H1 (cell line): Measurements from ENCODE around the gene METTL14. TPM values are rescaled to one million over a fixed set of nuclear protein-coding genes. Genes with fewer than 3 reads are reported as not detected.

Source experiments
- CTCF ChIA-PET: fragments of 300-600 bp; sonication (Branson Sonifier 250); formaldehyde crosslinking; loops from one replicate; lab custom pipeline; 2021; ENCODE audit not compliant: partially characterized antibody; lab: Charles Lee
- POLR2A ChIA-PET: fragments of 300-600 bp; sonication (Branson Sonifier 250); formaldehyde crosslinking; loops from one replicate; lab custom pipeline; 2021; ENCODE audit warnings: inconsistent platforms; ENCODE audit not compliant: partially characterized antibody; lab: Charles Lee
- DNase-seq, 2 experiments: peaks; one replicate each; pipeline versions ENCODE4 v3.0.0 to v3.0.0-alpha.2; 2010 to 2022; ENCODE audit warnings: low spot score in 2 of 2, low read depth in 1 of 2, mixed read lengths in 1 of 2
- FAIRE-seq: peaks from 2 replicates; lab custom pipeline; 2011; peaks lifted over from hg19 to GRCh38; lab: Jason Lieb, UNC
- H2AFZ ChIP-seq: 2 replicates; pipeline ENCODE4 v1.8.1; 2012; ENCODE audit warnings: low read length, inconsistent platforms
- H2AK5ac ChIP-seq: 2 replicates; pipeline ENCODE4 v1.6.1; 2013; ENCODE audit warnings: low read depth, low read length
- H2BK120ac ChIP-seq: replicated peaks from 2 replicates; pipeline ENCODE3; 2013; ENCODE audit warnings: low read depth, low read length, inconsistent platforms
- H2BK12ac ChIP-seq: 2 replicates; pipeline ENCODE4 v1.6.1; 2013; ENCODE audit warnings: low read depth, low read length
- H2BK15ac ChIP-seq: 2 replicates; pipeline ENCODE4 v1.6.1; 2013; ENCODE audit warnings: low read length
- H2BK20ac ChIP-seq: 2 replicates; pipeline ENCODE4 v1.6.1; 2013; ENCODE audit warnings: low read length
- H2BK5ac ChIP-seq: 2 replicates; pipeline ENCODE4 v1.6.1; 2013; ENCODE audit warnings: low read depth, low read length
- H3K14ac ChIP-seq: 2 replicates; pipeline ENCODE4 v1.6.1; 2013; ENCODE audit warnings: inconsistent platforms; ENCODE audit not compliant: insufficient read length
- H3K18ac ChIP-seq: 2 replicates; pipeline ENCODE4 v1.6.1; 2013; ENCODE audit warnings: low read length; ENCODE audit errors: extremely low read depth
- H3K23ac ChIP-seq: 2 replicates; pipeline ENCODE4 v1.6.1; 2013; ENCODE audit warnings: inconsistent platforms; ENCODE audit not compliant: insufficient read length
- H3K23me2 ChIP-seq: 2 replicates; pipeline ENCODE4 v1.6.1; 2013; ENCODE audit warnings: low read depth, low read length
- H3K27ac ChIP-seq: 2 replicates; pipeline ENCODE4 v1.6.1; 2011; ENCODE audit warnings: low read depth, low read length, inconsistent platforms
- H3K27me3 ChIP-seq, 4 experiments: replicated peaks in 1 of 4; 1 replicate in 1 of 4; 2 replicates in 3 of 4; pipeline versions ENCODE4 v1.6.1 to v1.8.1; 2011 to 2013; ENCODE audit warnings: low read length in 3 of 4, mild to moderate bottlenecking in 3 of 4, inconsistent platforms in 2 of 4, mixed read lengths in 2 of 4, moderate library complexity in 1 of 4; ENCODE audit not compliant: control insufficient read depth in 3 of 4, insufficient read depth in 3 of 4; ENCODE audit errors: extremely low read depth in 1 of 4
- H3K36me3 ChIP-seq, 4 experiments: 2 replicates each; pipeline versions ENCODE4 v1.6.1 to v1.8.1; 2011 to 2013; ENCODE audit warnings: mild to moderate bottlenecking in 4 of 4, low read length in 3 of 4, moderate library complexity in 2 of 4, control low read depth in 1 of 4, inconsistent platforms in 1 of 4; ENCODE audit not compliant: insufficient read depth in 4 of 4, control insufficient read depth in 2 of 4
- H3K4ac ChIP-seq: replicated peaks from 2 replicates; pipeline ENCODE3; 2013; ENCODE audit warnings: low read length, low read depth, mixed read lengths, inconsistent platforms; ENCODE audit not compliant: insufficient read length
- H3K4me1 ChIP-seq, 4 experiments: replicated peaks in 1 of 4; 1 replicate in 1 of 4; 2 replicates in 3 of 4; pipeline versions ENCODE4 v1.6.1 to v1.8.1; 2011 to 2013; ENCODE audit warnings: low read length in 3 of 4, inconsistent platforms in 2 of 4, mixed read lengths in 1 of 4; ENCODE audit not compliant: insufficient read depth in 4 of 4, control insufficient read depth in 3 of 4
- H3K4me2 ChIP-seq, 2 experiments: 2 replicates each; pipeline versions ENCODE4 v1.6.1 to v1.8.1; 2011 to 2013; ENCODE audit warnings: low read depth in 2 of 2, low read length in 2 of 2, control low read depth in 1 of 2, inconsistent platforms in 1 of 2, mild to moderate bottlenecking in 1 of 2; ENCODE audit not compliant: insufficient read depth in 1 of 2
- H3K4me3 ChIP-seq, 4 experiments: fragments of 200-600, 300-600 bp in 1 of 4; sonication (generic), shearing (Covaris generic), sonication (Bioruptor Twin) in 1 of 4; 2 replicates each; pipeline versions ENCODE4 v1.5.1 to v1.8.1; 2011 to 2016; ENCODE audit warnings: low read length in 4 of 4, low read depth in 3 of 4, control low read depth in 2 of 4, inconsistent platforms in 2 of 4, mild to moderate bottlenecking in 2 of 4, mixed read lengths in 1 of 4, moderate library complexity in 1 of 4; ENCODE audit not compliant: insufficient read depth in 2 of 4; ENCODE audit errors: extremely low read depth in 1 of 4
- H3K56ac ChIP-seq: replicated peaks from 2 replicates; pipeline ENCODE3; 2013; ENCODE audit warnings: low read depth, mild to moderate bottlenecking, mixed read lengths, low read length, inconsistent platforms; ENCODE audit not compliant: insufficient read length
- H3K79me1 ChIP-seq: 2 replicates; pipeline ENCODE4 v1.6.1; 2013; ENCODE audit warnings: low read depth, low read length, control low read depth
- H3K79me2 ChIP-seq, 2 experiments: 2 replicates each; pipeline versions ENCODE4 v1.6.1 to v1.8.1; 2012 to 2013; ENCODE audit warnings: low read length in 2 of 2, mild to moderate bottlenecking in 2 of 2, inconsistent platforms in 1 of 2; ENCODE audit not compliant: insufficient read depth in 2 of 2, control insufficient read depth in 1 of 2
- H3K9ac ChIP-seq, 4 experiments: replicated peaks in 1 of 4; 1 replicate in 1 of 4; 2 replicates in 3 of 4; pipeline versions ENCODE4 v1.6.1 to v1.8.1; 2011 to 2013; ENCODE audit warnings: low read depth in 3 of 4, low read length in 3 of 4, control low read depth in 2 of 4, mild to moderate bottlenecking in 2 of 4, moderate library complexity in 2 of 4, inconsistent platforms in 1 of 4; ENCODE audit errors: extremely low read depth in 1 of 4
- H3K9me3 ChIP-seq, 2 experiments: 2 replicates each; pipeline versions ENCODE4 v1.6.1 to v1.8.1; 2012 to 2013; ENCODE audit warnings: mild to moderate bottlenecking in 2 of 2, moderate library complexity in 2 of 2, control low read depth in 1 of 2, inconsistent platforms in 1 of 2, low read depth in 1 of 2, low read length in 1 of 2, mixed read lengths in 1 of 2; ENCODE audit not compliant: insufficient read depth in 2 of 2
- H4K20me1 ChIP-seq, 2 experiments: replicated peaks in 1 of 2; 2 replicates each; pipeline versions ENCODE3 to v1.8.1; 2011 to 2013; ENCODE audit warnings: inconsistent platforms in 2 of 2, low read length in 2 of 2, mild to moderate bottlenecking in 1 of 2; ENCODE audit not compliant: insufficient read depth in 2 of 2, control insufficient read depth in 1 of 2
- H4K5ac ChIP-seq: 2 replicates; pipeline ENCODE4 v1.6.1; 2013; ENCODE audit warnings: low read length, low read depth, mixed read lengths, inconsistent platforms; ENCODE audit not compliant: insufficient read length
- H4K8ac ChIP-seq: 2 replicates; pipeline ENCODE4 v1.8.0; 2013; ENCODE audit warnings: mild to moderate bottlenecking, moderate library complexity, low read length, inconsistent platforms; ENCODE audit not compliant: insufficient read depth; ENCODE audit errors: extremely low read depth
- H4K91ac ChIP-seq: replicated peaks from 2 replicates; pipeline ENCODE3; 2013; ENCODE audit warnings: low read length, mixed read lengths, inconsistent platforms; ENCODE audit not compliant: insufficient read length
- ATF2 ChIP-seq: IDR thresholded peaks from 2 replicates; pipeline ENCODE4 v1.6.1; 2012; ENCODE audit warnings: low read length, inconsistent platforms
- BACH1 ChIP-seq: IDR thresholded peaks from 2 replicates; pipeline ENCODE4 v1.6.1; 2012; ENCODE audit warnings: low read length, improper control_type of control experiment
- CREB1 ChIP-seq: IDR thresholded peaks from 2 replicates; pipeline ENCODE4 v1.6.1; 2012; ENCODE audit warnings: inconsistent platforms
- CTBP2 ChIP-seq: IDR thresholded peaks from 2 replicates; pipeline ENCODE4 v1.7.0; 2011; ENCODE audit warnings: borderline replicate concordance, mild to moderate bottlenecking, moderate library complexity, mixed read lengths, low read length; ENCODE audit not compliant: insufficient read depth, insufficient read length
- FOSL1 ChIP-seq: IDR thresholded peaks from 2 replicates; pipeline ENCODE4 v1.6.1; 2011; ENCODE audit warnings: mild to moderate bottlenecking, low read depth, low read length, moderate library complexity; ENCODE audit not compliant: insufficient read depth
- GTF2F1 ChIP-seq: IDR thresholded peaks from 2 replicates; pipeline ENCODE4 v1.6.1; 2012; ENCODE audit warnings: low read depth, low read length, improper control_type of control experiment, borderline replicate concordance
- JUND ChIP-seq: IDR thresholded peaks from 2 replicates; pipeline ENCODE4 v1.6.1; 2011; ENCODE audit warnings: mild to moderate bottlenecking, improper control_type of control experiment, low read length
- POLR2A ChIP-seq, 2 experiments: IDR thresholded peaks; 1 replicate in 1 of 2; 2 replicates in 1 of 2; pipeline ENCODE4 v1.6.1; 2011; ENCODE audit warnings: low read depth in 2 of 2, low read length in 2 of 2, mild to moderate bottlenecking in 2 of 2; ENCODE audit errors: control extremely low read depth in 1 of 2
- RXRA ChIP-seq: IDR thresholded peaks from 2 replicates; pipeline ENCODE4 v1.6.1; 2011; ENCODE audit warnings: low read depth, mild to moderate bottlenecking, low read length, moderate library complexity; ENCODE audit not compliant: insufficient read depth
- SIN3A ChIP-seq, 2 experiments: IDR thresholded peaks in 1 of 2; conservative IDR thresholded peaks in 1 of 2; 2 replicates each; pipeline ENCODE4 v1.6.1; 2011 to 2012; ENCODE audit warnings: low read length in 2 of 2, improper control_type of control experiment in 1 of 2, low read depth in 1 of 2, mild to moderate bottlenecking in 1 of 2
- SP1 ChIP-seq: IDR thresholded peaks from 2 replicates; pipeline ENCODE4 v1.6.1; 2011; ENCODE audit warnings: low read depth, low read length
- SRF ChIP-seq: IDR thresholded peaks from 2 replicates; pipeline ENCODE4 v1.6.1; 2011; ENCODE audit warnings: mild to moderate bottlenecking, low read depth, low read length, moderate library complexity
- TBP ChIP-seq: IDR thresholded peaks from 2 replicates; pipeline ENCODE4 v1.6.1; 2011; ENCODE audit warnings: low read depth, low read length, improper control_type of control experiment
- USF2 ChIP-seq: IDR thresholded peaks from 2 replicates; pipeline ENCODE4 v1.6.1; 2011; ENCODE audit warnings: low read length, improper control_type of control experiment
- polyA plus RNA-seq, 7 experiments: library from polyadenylated mRNA; depleted of rRNA in 3 of 7; stranded (reverse) in 5 of 7; unstranded in 2 of 7; fragments of >200 nt in 5 of 7; fragments of 200-250 nt in 2 of 7; gene quantifications; 1 replicate in 5 of 7; 2 replicates in 1 of 7; 4 replicates in 1 of 7; pipeline versions ENCODE4 v1.2.1 to v1.2.3, GENCODE V29; 2011 to 2013; ENCODE audit warnings: missing spikeins in 2 of 7, mixed read lengths in 2 of 7
- total RNA-seq: library from RNA; stranded (reverse); fragmentation: NEBNext Ultra II Directional; extraction: Animal tissue kit (Norgen Biotek cat#: 25700); gene quantifications from 2 replicates; pipeline ENCODE4 v1.2.1, GENCODE V29; 2021

The METTL14 gene
- total and polyA plus RNA-seq, 2 of the 8 experiments (the other 6 are each of a cell fraction or from before 2014, with no cell fraction given): 8.8 to 57.3 TPM

DNA sequence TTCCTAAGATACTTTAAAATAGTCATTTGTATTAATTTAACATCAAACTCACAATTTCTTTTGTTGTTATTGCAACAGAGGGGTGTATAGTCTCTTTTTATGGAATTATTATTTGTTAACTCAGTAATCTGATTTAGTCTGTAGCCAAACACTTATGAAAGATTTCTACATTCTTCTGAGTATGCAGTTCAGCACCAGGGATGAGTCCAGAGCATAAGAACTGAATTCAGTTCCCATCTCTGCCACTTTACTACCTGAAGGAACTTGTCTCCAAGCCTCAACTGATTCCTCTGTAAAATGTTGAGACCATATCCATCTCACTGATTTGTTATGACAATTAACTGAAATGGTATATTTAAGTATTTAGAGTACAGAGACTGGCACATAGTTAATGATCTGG lies 45.5 kb downstream of the METTL14 start:
- no peak overlapping the region for H2BK120ac ChIP-seq
- H2BK20ac ChIP-seq: no peak overlapping the region
- DNase-seq (no peak), FAIRE-seq (no peak)
- no peaks in the 10 kb centered on the region for H3K23me2 ChIP-seq
- H3K56ac ChIP-seq: no peak overlapping the region
- H3K14ac ChIP-seq: no peak overlapping the region
- no peak overlapping the region for H2BK15ac ChIP-seq
- H3K23ac ChIP-seq: no peak overlapping the region
- no peak overlapping the region for H4K5ac ChIP-seq
- TF ChIP-seq FOSL1 (no peak), SRF (no peak), CREB1 (no peak), SIN3A (conservative IDR thresholded peaks at IDR 0.05 in 1 of 2, IDR thresholded peaks at IDR 0.05 in 1 of 2; ENCODE audit: low read depth in 1 of 2, low read length in 2 of 2) (no peak), SP1 (no peak), CTBP2 (no peak), RXRA (no peak), POLR2A (IDR thresholded peaks at IDR 0.05; ENCODE audit: control extremely low read depth in 1 of 2, low read depth in 2 of 2, low read length in 2 of 2) (no peak), JUND (no peak), GTF2F1 (no peak), BACH1 (no peak), ATF2 (no peak), USF2 (no peak), TBP (no peak)
- H3K18ac ChIP-seq: no peak overlapping the region
- no peak overlapping the region for H3K9ac ChIP-seq
- H3K27me3 ChIP-seq: no peaks in the 10 kb centered on the region
- CTCF ChIA-PET: interaction anchor here (1.4 to 1.9 kb wide), 2 partner anchors 11 to 16 kb away, joined by 4 to 5 read pairs; no protein-coding TSS in a partner anchor
- no peak overlapping the region for H2BK5ac ChIP-seq
- no peak overlapping the region for H4K8ac ChIP-seq
- no peaks in the 10 kb centered on the region for H4K20me1 ChIP-seq
- peaks cover 8 to 56% (median 37%) of the 10 kb centered on the region in 4 experiments for H3K36me3 ChIP-seq
- no peak overlapping the region for H3K4me2 ChIP-seq
- no peaks in the 10 kb centered on the region for H3K79me1 ChIP-seq
- H2AFZ ChIP-seq: no peak overlapping the region
- no peaks in the 10 kb centered on the region for H3K79me2 ChIP-seq
- POLR2A ChIA-PET: no interaction called here
- H3K9me3 ChIP-seq: no peaks in the 10 kb centered on the region
- no peak overlapping the region for H2BK12ac ChIP-seq
- H2AK5ac ChIP-seq: no peak overlapping the region
- H3K27ac ChIP-seq: no peak overlapping the region
- H4K91ac ChIP-seq: no peak overlapping the region
- no peak overlapping the region for H3K4me3 ChIP-seq
- H3K4me1 ChIP-seq: no peaks in the 10 kb centered on the region
- H3K4ac ChIP-seq: no peak overlapping the region
